ENCODE data around the gene EPC1. TPM values are rescaled to one million over a fixed set of nuclear protein-coding genes. Genes with fewer than 3 reads are reported as not detected.

The EPC1 gene
- total RNA-seq, 2 experiments from 2014 or later: 40.9 to 48.8 TPM

DNA sequence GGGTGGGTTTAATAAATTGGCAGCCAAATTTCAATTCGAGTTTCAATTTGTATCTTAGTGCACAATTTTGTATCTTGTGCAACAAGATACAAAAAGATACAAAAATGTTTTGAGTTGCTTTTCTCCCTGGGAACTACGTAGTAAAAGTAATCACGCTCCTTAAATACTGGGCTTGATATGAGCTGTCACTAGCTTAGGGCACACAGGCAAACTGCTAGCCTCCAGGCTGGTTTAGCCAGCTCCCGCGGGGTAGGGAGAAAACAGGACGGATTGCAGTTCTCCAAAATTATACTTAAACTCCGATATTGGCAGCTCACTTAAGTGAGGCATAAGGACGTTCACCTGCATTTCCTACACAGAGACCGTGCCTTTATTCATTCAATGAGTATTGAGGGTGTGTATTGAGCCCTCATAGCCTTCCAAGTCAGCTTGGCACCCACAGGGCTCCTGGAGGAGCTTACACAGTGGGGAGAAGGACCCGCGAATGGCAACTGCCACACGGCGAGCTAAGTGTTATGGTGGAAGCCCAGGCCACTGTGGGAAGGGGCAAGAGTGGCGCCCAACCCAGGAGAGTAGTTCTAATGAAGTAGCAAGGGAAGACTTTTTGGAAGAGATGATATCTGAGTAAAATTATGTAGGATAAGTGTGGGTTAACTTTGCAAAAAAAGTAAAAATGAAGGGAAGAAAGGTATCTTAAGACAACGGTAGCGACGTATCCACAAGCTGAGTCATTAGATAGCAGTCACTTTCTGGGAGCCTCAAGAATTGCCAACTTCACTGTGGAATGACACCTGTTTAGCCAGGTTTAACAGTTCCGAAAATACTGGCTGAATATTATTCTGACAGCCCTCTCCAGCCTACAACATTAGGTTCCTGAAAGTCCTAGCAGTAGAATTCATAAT is 1.6 kb upstream of the EPC1 start:
- intact Hi-C loops (cut with micrococcal nuclease; ENCODE audit: unreplicated experiment): loop anchor here (10.0 kb wide), 1 partner anchor 424 kb away; the partner anchor contains the start of gene ARHGAP12
- Histone ChIP-seq H3K4me1 (ENCODE audit: insufficient read depth, low read length, poor library complexity, severe bottlenecking) (peaks cover 73% of the 10 kb centered on the region), H2AFZ (ENCODE audit: low read length) (no peak overlapping the region; the same call in 1 of the 2 replicates), H3K4me2 (ENCODE audit: low read length) (peak overlapping the region; percentile 80), H3K9me2 (ENCODE audit: insufficient read depth, low read length) (no peaks in the 10 kb centered on the region), H3K36me3 (ENCODE audit: insufficient read depth, low read length) (peaks cover 24% of the 10 kb centered on the region), H3K27ac (ENCODE audit: low read depth, low read length, poor library complexity, severe bottlenecking) (no peak overlapping the region), H3K9me3 (ENCODE audit: low read length) (no peaks in the 10 kb centered on the region), H3K79me2 (ENCODE audit: insufficient read depth, low read depth, low read length) (peaks cover 77% of the 10 kb centered on the region), H4K20me1 (ENCODE audit: insufficient read depth, low read length) (peaks cover 5% of the 10 kb centered on the region; the same call in 1 of the 2 replicates), H3K4me3 (ENCODE audit: low read depth, low read length, poor library complexity, severe bottlenecking) (peak overlapping the region; percentile 82)
- TF ChIP-seq, protein P1, sequence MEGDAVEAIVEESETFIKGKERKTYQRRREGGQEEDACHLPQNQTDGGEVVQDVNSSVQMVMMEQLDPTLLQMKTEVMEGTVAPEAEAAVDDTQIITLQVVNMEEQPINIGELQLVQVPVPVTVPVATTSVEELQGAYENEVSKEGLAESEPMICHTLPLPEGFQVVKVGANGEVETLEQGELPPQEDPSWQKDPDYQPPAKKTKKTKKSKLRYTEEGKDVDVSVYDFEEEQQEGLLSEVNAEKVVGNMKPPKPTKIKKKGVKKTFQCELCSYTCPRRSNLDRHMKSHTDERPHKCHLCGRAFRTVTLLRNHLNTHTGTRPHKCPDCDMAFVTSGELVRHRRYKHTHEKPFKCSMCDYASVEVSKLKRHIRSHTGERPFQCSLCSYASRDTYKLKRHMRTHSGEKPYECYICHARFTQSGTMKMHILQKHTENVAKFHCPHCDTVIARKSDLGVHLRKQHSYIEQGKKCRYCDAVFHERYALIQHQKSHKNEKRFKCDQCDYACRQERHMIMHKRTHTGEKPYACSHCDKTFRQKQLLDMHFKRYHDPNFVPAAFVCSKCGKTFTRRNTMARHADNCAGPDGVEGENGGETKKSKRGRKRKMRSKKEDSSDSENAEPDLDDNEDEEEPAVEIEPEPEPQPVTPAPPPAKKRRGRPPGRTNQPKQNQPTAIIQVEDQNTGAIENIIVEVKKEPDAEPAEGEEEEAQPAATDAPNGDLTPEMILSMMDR (conservative IDR thresholded peaks at IDR 0.05; ENCODE audit: low read length): no peak
- TF ChIP-seq EZH2phosphoT487 (IDR thresholded peaks at IDR 0.05; ENCODE audit: borderline replicate concordance, low read depth, low read length): no peak
- no peak for DNase-seq (ENCODE audit: low spot score)
- POLR2A ChIA-PET: interaction anchor here (0.7 to 2.9 kb wide), 10 partner anchors 8 to 97 kb away, joined by 3 to 12 read pairs (median 4); no protein-coding TSS in a partner anchor
- CTCF ChIA-PET (ENCODE audit: unreplicated experiment): no interaction called here
- no TSS peak for BruUV-seq (replicated peaks)

DNA sequence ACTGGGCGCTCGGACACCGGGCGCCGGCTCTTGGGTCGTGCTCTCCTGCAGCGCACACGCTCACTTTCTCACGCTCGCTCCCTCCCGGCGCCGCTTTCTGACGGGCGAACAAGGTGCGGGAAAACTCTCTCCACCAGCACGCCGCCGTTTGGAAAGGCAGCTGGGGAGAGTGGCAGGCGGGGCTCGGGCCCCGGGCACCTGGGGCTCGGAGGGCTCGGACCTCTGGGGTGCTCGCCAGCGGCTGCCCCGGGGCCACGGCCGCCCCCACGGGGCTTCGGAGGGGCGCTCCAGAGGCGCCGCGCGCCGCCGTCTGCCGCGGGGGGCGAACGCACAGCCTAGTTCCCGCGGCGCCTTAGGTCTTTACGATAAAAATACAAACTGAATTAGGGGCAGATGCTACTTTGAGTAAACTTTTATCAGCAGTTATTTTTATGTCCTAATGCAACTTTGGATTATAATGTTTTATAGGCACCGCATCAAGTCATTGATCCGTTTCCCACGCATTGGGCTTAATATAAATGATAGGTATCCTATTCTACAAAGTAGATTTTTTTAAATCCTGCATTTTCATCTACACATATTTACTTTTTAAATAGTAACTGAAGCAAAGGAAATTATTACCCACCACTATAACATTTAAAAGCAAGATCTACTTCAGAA is 535 bp upstream of the EPC1 start:
- peak overlapping the region; percentile 70 for H2AFZ ChIP-seq (ENCODE audit: low read length)

More for the DNA sequence above, 535 bp upstream of the EPC1 start:
- BruUV-seq (replicated peaks): TSS peak; percentile 86
- Histone ChIP-seq H4K20me1 (ENCODE audit: insufficient read depth, low read length) (peaks cover 5% of the 10 kb centered on the region; the same call in 1 of the 2 replicates), H3K27ac (ENCODE audit: low read depth, low read length, poor library complexity, severe bottlenecking) (peak overlapping the region; percentile 92), H3K36me3 (ENCODE audit: insufficient read depth, low read length) (peaks cover 33% of the 10 kb centered on the region), H3K4me2 (ENCODE audit: low read length) (peak overlapping the region; percentile 80), H3K4me1 (ENCODE audit: insufficient read depth, low read length, poor library complexity, severe bottlenecking) (peaks cover 65% of the 10 kb centered on the region), H3K9me2 (ENCODE audit: insufficient read depth, low read length) (no peaks in the 10 kb centered on the region), H3K79me2 (ENCODE audit: insufficient read depth, low read depth, low read length) (peaks cover 77% of the 10 kb centered on the region), H3K9me3 (ENCODE audit: low read length) (no peaks in the 10 kb centered on the region), H3K4me3 (ENCODE audit: low read depth, low read length, poor library complexity, severe bottlenecking) (peak overlapping the region; percentile 82)
- CTCF ChIA-PET (ENCODE audit: unreplicated experiment): no interaction called here
- no peak for DNase-seq (ENCODE audit: low spot score)
- POLR2A ChIA-PET: interaction anchor here (0.7 to 2.9 kb wide), 9 partner anchors 9 to 291 kb away, joined by 3 to 12 read pairs (median 5); partner anchors contain the start of gene KIF5B
- intact Hi-C loops (cut with micrococcal nuclease; ENCODE audit: unreplicated experiment): loop anchor here (10.0 kb wide), 1 partner anchor 423 kb away; the partner anchor contains the start of gene ARHGAP12
- TF ChIP-seq, protein P1 (conservative IDR thresholded peaks at IDR 0.05; ENCODE audit: low read length): 0 out of 2 replicates have a peak, but pooled peaks have one; percentile 46
- TF ChIP-seq EZH2phosphoT487 (IDR thresholded peaks at IDR 0.05; ENCODE audit: borderline replicate concordance, low read depth, low read length): no peak

Data from OCI-LY7 (cell line).